HG03521 (cell line): ENCODE data around the gene HSPB6.
"Not testable (repeated sequence)": the region's sequence is repeated elsewhere in the genome, so short reads cannot be mapped to it uniquely, and the experiment has no call there.

ENCODE experiments used
- ATAC-seq: cut with Tn5 transposase; IDR thresholded peaks from one replicate; pipeline ENCODE4 v1.9.1; 2021; ENCODE audit warnings: mild to moderate bottlenecking, moderate library complexity; ENCODE audit not compliant: unreplicated experiment

The HSPB6 gene

GRCh38 chr19:35786299-35787160, 29.7 kb upstream of the HSPB6 start:
- no peak for ATAC-seq

- ATAC-seq, result no peak
Measured at GRCh38 chr19:35785339-35785627, 28.5 kb upstream of the HSPB6 start.

- no peak for ATAC-seq
Measured at GRCh38 chr19:35784503-35785338, 27.9 kb upstream of the HSPB6 start.

GRCh38 chr19:35783469-35784434, 26.9 kb upstream of the HSPB6 start:
- ATAC-seq, result no peak

GRCh38 chr19:35782589-35782988, 25.8 kb upstream of the HSPB6 start:
- ATAC-seq, result no peak

- ATAC-seq, result no peak
Measured at GRCh38 chr19:35781650-35782049, 24.8 kb upstream of the HSPB6 start.

- no peak for ATAC-seq
Measured at GRCh38 chr19:35780717-35781116, 23.9 kb upstream of the HSPB6 start.

- no peak for ATAC-seq
Measured at GRCh38 chr19:35780058-35780457, 23.2 kb upstream of the HSPB6 start.

GRCh38 chr19:35779033-35779432, 22.2 kb upstream of the HSPB6 start:
- ATAC-seq, result no peak

GRCh38 chr19:35777961-35778360, 21.1 kb upstream of the HSPB6 start:
- ATAC-seq, result no peak

- ATAC-seq, result no peak
Measured at GRCh38 chr19:35777086-35777841, 20.4 kb upstream of the HSPB6 start.

GRCh38 chr19:35776102-35776788, 19.4 kb upstream of the HSPB6 start:
- no peak for ATAC-seq

GRCh38 chr19:35775298-35776101, 18.7 kb upstream of the HSPB6 start, which contains the start of gene ARHGAP33:
ARHGAP33 (plus strand) TSS chr19:35775564; CDS start chr19:35775659, 95 bp downstream.
- ATAC-seq, result peak; percentile 93

GRCh38 chr19:35775046-35775297, 18.1 kb upstream of the HSPB6 start:
- no peak for ATAC-seq

GRCh38 chr19:35774274-35775045, 17.6 kb upstream of the HSPB6 start:
- ATAC-seq, result no peak

- no peak for ATAC-seq
Measured at GRCh38 chr19:35773020-35773806, 16.4 kb upstream of the HSPB6 start.

GRCh38 chr19:35772362-35772761, 15.5 kb upstream of the HSPB6 start:
- not testable (repeated sequence) for ATAC-seq

- no peak for ATAC-seq
Measured at GRCh38 chr19:35768082-35768421, 11.2 kb upstream of the HSPB6 start.
